Stimulated activated effector memory CD8-positive, alpha-beta T cell treated with anti-CD3 and anti-CD28 coated beads, Interleukin-12 subunit alpha, Interleukin-12 subunit beta, amount 100 ng/mL, for 72 hours (primary cell): ENCODE results near the gene NR2F6.
"Not testable (repeated sequence)": the region's sequence is repeated elsewhere in the genome, so short reads cannot be mapped to it uniquely, and the experiment has no call there.

Source experiments
- ATAC-seq: fragments of 150-1000 bp; cut with Tn5 transposase; 2 replicates; pipeline ENCODE4 v1.10.0; 2021
- DNase-seq, 2 donors: peaks; one replicate each; pipeline ENCODE4 v3.0.0; 2021 to 2022; ENCODE audit warnings: low spot score in 2 of 2
- H3K27ac Mint-ChIP-seq: one replicate; pipeline ENCODE4 v1.8.0; 2022; ENCODE audit warnings: mild to moderate bottlenecking, mixed read lengths
- H3K36me3 Mint-ChIP-seq: one replicate; pipeline ENCODE4 v1.8.0; 2022; ENCODE audit warnings: mild to moderate bottlenecking, mixed read lengths
- H3K4me1 Mint-ChIP-seq: one replicate; pipeline ENCODE4 v1.8.0; 2022; ENCODE audit warnings: mixed read lengths
- H3K4me3 Mint-ChIP-seq: one replicate; pipeline ENCODE4 v1.8.0; 2022; ENCODE audit warnings: mild to moderate bottlenecking, mixed read lengths
- H3K9me3 Mint-ChIP-seq: one replicate; pipeline ENCODE4 v1.8.0; 2022; ENCODE audit warnings: mixed read lengths

Gene NR2F6

GRCh38 chr19:17191736-17192135 is 54.0 kb downstream of the NR2F6 start:
- H3K36me3 Mint-ChIP-seq, H3K9me3 Mint-ChIP-seq, ATAC-seq, H3K4me1 Mint-ChIP-seq, H3K27ac Mint-ChIP-seq, H3K4me3 Mint-ChIP-seq, DNase-seq: not testable (repeated sequence)

DNA sequence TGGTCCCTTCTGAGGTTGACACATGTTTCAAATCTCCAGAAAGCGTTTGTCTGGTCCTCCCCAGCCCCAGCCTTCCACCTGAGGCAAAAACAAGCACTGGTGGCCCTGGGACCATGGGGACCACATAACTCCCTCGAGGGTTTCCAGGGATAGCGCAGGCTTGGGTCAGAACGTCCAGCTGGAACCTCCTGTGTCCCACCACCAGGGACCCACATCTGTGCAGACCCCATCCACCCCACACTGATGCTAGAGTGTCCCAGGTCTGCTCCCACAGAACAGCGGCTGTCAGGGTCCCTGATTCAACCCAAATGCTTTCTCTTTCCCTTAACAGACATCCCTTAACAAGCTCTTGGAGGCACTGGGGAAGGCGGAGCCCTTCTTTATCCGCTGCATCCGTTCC is 60.1 kb downstream of the NR2F6 start:
- DNase-seq (no peak), ATAC-seq (no peak)
- Mint-ChIP-seq H3K4me1 (peaks cover 38% of the 10 kb centered on the region), H3K36me3 (no peaks in the 10 kb centered on the region), H3K27ac (peak overlapping the region; percentile 98), H3K4me3 (no peak overlapping the region), H3K9me3 (no peaks in the 10 kb centered on the region)

- H3K36me3 Mint-ChIP-seq, result no peaks in the 10 kb centered on the region
- peak overlapping the region; percentile 84 for H3K4me3 Mint-ChIP-seq
- peak overlapping the region; percentile 98 for H3K27ac Mint-ChIP-seq
- ATAC-seq (peak; percentile 90), DNase-seq (peak; percentile 30 to 75)
- H3K9me3 Mint-ChIP-seq, result no peaks in the 10 kb centered on the region
- H3K4me1 Mint-ChIP-seq, result peaks cover 38% of the 10 kb centered on the region
Measured at GRCh38 chr19:17184371-17184841, 61.3 kb downstream of the NR2F6 start.

- Mint-ChIP-seq H3K4me1 (peaks cover 38% of the 10 kb centered on the region), H3K4me3 (peak overlapping the region; percentile 84), H3K27ac (peak overlapping the region; percentile 98), H3K9me3 (no peaks in the 10 kb centered on the region), H3K36me3 (no peaks in the 10 kb centered on the region)
- ATAC-seq (peak; percentile 74), DNase-seq (no peak)
Measured at GRCh38 chr19:17183858-17184321, 61.8 kb downstream of the NR2F6 start.

- ATAC-seq (peak; percentile 58), DNase-seq (peak; percentile 14 to 66)
- Mint-ChIP-seq H3K9me3 (no peaks in the 10 kb centered on the region), H3K36me3 (no peaks in the 10 kb centered on the region), H3K4me1 (peaks cover 38% of the 10 kb centered on the region), H3K27ac (peak overlapping the region; percentile 98), H3K4me3 (peak overlapping the region; percentile 84)
Measured at GRCh38 chr19:17183271-17183761, 62.4 kb downstream of the NR2F6 start.
